Smooth muscle cell (in vitro differentiated cells): ENCODE results near the gene GLYATL2. TPM values are rescaled to one million over a fixed set of nuclear protein-coding genes. Genes with fewer than 3 reads are reported as not detected.

Experiments used
- DNase-seq: peaks from one replicate; lab custom pipeline; 2025; ENCODE audit not compliant: unreplicated experiment; lab: John Stamatoyannopoulos, UW
- H2AFZ ChIP-seq: fragments of 200-600 bp; sonication (generic); 2 replicates; pipeline ENCODE4 v1.6.0; 2016; ENCODE audit warnings: antibody characterized with exemption, low read depth, mild to moderate bottlenecking
- H3F3A ChIP-seq: fragments of 200-600 bp; sonication (generic); 2 replicates; pipeline ENCODE4 v1.6.0; 2017; ENCODE audit warnings: antibody characterized with exemption, low read depth
- H3K27ac ChIP-seq: fragments of 200-600 bp; sonication (generic); 2 replicates; pipeline ENCODE4 v1.5.1; 2016; ENCODE audit warnings: low read depth, mild to moderate bottlenecking
- H3K27me3 ChIP-seq: fragments of 200-600 bp; sonication (generic); 2 replicates; pipeline ENCODE4 v1.6.1; 2016; ENCODE audit warnings: low read depth, mild to moderate bottlenecking
- H3K36me3 ChIP-seq: fragments of 200-600 bp; sonication (generic); 2 replicates; pipeline ENCODE4 v1.5.1; 2016; ENCODE audit warnings: low read depth
- H3K4me1 ChIP-seq: fragments of 200-600 bp; sonication (generic); 2 replicates; pipeline ENCODE4 v1.5.1; 2016; ENCODE audit warnings: low read depth
- H3K4me2 ChIP-seq: fragments of 200-600 bp; sonication (generic); 2 replicates; pipeline ENCODE4 v1.6.0; 2016; ENCODE audit warnings: mild to moderate bottlenecking
- H3K4me3 ChIP-seq: fragments of 200-600 bp; sonication (generic); 2 replicates; pipeline ENCODE4 v1.5.1; 2016; ENCODE audit warnings: mild to moderate bottlenecking
- H3K79me2 ChIP-seq: fragments of 200-600 bp; sonication (generic); 2 replicates; pipeline ENCODE4 v1.6.0; 2016; ENCODE audit warnings: low read depth, mild to moderate bottlenecking
- H3K9ac ChIP-seq: fragments of 200-600 bp; sonication (generic); 2 replicates; pipeline ENCODE4 v1.6.0; 2016; ENCODE audit warnings: low read depth
- H3K9me3 ChIP-seq: fragments of 200-600 bp; sonication (generic); replicated peaks from 2 replicates; pipeline ENCODE4 v1.5.1; 2016; ENCODE audit warnings: low read depth
- H4K20me1 ChIP-seq: fragments of 200-600 bp; sonication (generic); 2 replicates; pipeline ENCODE4 v1.6.0; 2016; ENCODE audit warnings: low read depth
- WGBS: methylation state at CpG from one replicate; pipeline ENCODE4 v1.1.7; 2016; ENCODE audit warnings: low lambda C conversion rate; 5-methylcytosine and 5-hydroxymethylcytosine counted together
- polyA plus RNA-seq: library from polyadenylated mRNA; unstranded; fragments of >200 nt; fragmentation: Nextera tagmentation; extraction: Ambion mirVana; gene quantifications from 2 replicates; pipeline ENCODE4 v1.2.1, GENCODE V29; 2016
- total RNA-seq: library from RNA; depleted of rRNA; stranded (reverse); fragments of >200 nt; gene quantifications from 2 replicates; pipeline ENCODE4 v1.2.3, GENCODE V29; 2014
- TF ChIP-seq, protein P1 (sequence below): fragments of 200-600 bp; sonication (generic); IDR thresholded peaks from 2 replicates; pipeline ENCODE4 v1.5.1; 2017; ENCODE audit warnings: borderline replicate concordance, mild to moderate bottlenecking, antibody characterized with exemption; ENCODE audit not compliant: insufficient read depth, poor library complexity, severe bottlenecking

The GLYATL2 gene
- total and polyA plus RNA-seq, 2 experiments from 2014 or later = 0.09 to 1.6 TPM

DNA sequence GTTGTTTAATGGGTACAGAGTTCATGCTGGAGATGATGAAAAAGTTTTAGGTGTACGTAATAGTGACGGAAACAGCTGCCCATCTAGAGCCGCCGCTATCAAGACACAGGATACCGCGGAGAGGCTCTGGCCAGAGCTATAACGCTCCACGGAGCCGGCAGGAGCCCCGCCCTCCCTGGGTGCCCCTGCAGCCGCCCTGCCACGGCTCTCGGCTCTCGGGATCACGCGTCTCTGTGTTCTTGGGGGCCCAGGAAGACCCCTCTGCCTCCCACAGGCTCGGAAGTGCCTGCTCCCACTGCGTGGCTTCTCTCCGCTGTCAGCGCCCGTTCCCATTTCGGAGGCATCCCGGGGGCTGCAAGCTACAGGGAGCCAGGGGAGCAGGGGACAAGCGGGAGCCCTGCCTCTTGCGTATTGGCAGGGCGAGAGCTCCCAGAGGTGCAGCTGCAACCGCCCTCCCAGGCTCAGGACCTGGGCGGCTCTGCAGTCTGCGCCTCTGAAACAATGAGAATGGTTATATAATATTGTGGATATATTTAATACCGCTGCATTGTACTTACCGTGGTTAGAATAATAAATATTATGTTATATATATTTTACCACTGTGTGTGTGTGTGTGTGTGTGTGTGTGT, 13.7 kb downstream of the GLYATL2 start:
- peaks cover 22% of the 10 kb centered on the region for H3K9me3 ChIP-seq
- no peaks in the 10 kb centered on the region for H4K20me1 ChIP-seq
- H3K27me3 ChIP-seq = no peaks in the 10 kb centered on the region
- no peaks in the 10 kb centered on the region for H3K36me3 ChIP-seq
- DNase-seq = no peak
- no peak overlapping the region for H3K4me3 ChIP-seq
- TF ChIP-seq, protein P1, sequence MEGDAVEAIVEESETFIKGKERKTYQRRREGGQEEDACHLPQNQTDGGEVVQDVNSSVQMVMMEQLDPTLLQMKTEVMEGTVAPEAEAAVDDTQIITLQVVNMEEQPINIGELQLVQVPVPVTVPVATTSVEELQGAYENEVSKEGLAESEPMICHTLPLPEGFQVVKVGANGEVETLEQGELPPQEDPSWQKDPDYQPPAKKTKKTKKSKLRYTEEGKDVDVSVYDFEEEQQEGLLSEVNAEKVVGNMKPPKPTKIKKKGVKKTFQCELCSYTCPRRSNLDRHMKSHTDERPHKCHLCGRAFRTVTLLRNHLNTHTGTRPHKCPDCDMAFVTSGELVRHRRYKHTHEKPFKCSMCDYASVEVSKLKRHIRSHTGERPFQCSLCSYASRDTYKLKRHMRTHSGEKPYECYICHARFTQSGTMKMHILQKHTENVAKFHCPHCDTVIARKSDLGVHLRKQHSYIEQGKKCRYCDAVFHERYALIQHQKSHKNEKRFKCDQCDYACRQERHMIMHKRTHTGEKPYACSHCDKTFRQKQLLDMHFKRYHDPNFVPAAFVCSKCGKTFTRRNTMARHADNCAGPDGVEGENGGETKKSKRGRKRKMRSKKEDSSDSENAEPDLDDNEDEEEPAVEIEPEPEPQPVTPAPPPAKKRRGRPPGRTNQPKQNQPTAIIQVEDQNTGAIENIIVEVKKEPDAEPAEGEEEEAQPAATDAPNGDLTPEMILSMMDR = no peak
- H3K79me2 ChIP-seq = no peaks in the 10 kb centered on the region
- no peaks in the 10 kb centered on the region for H3K4me1 ChIP-seq
- H3F3A ChIP-seq = no peaks in the 10 kb centered on the region
- no peak overlapping the region for H2AFZ ChIP-seq
- H3K9ac ChIP-seq = no peak overlapping the region
- 83% methylated on average over 30 of the region's 31 CpGs for WGBS
- H3K27ac ChIP-seq = no peak overlapping the region
- H3K4me2 ChIP-seq = no peak overlapping the region

DNA sequence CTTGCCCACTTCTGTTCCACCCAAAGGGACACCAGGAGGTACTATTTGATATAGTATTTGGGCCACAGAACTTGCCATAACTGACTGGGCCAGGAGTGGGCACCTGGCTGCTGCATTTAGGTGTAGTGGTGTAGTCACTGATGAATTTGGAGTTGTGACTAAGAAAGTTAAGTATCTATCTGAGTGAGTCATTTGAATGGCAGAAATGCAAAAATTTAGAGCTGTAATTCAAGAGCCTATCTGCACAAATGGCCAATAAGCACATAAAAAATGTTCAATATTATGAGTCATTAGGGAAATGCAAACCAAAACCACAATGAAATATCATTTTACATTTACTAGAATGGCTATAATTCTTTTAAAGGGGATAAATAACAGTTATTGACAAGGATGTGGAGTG, 14.7 kb downstream of the GLYATL2 start:
- Histone ChIP-seq H3K4me2 (no peak overlapping the region), H3K4me3 (no peak overlapping the region), H4K20me1 (no peaks in the 10 kb centered on the region), H3K36me3 (no peaks in the 10 kb centered on the region), H3K9ac (no peak overlapping the region), H3K27me3 (no peaks in the 10 kb centered on the region), H3K27ac (no peak overlapping the region), H3K9me3 (peaks cover 28% of the 10 kb centered on the region), H2AFZ (no peak overlapping the region), H3F3A (no peaks in the 10 kb centered on the region), H3K4me1 (no peaks in the 10 kb centered on the region), H3K79me2 (no peaks in the 10 kb centered on the region)
- TF ChIP-seq, protein P1 = no peak
- no peak for DNase-seq

DNA sequence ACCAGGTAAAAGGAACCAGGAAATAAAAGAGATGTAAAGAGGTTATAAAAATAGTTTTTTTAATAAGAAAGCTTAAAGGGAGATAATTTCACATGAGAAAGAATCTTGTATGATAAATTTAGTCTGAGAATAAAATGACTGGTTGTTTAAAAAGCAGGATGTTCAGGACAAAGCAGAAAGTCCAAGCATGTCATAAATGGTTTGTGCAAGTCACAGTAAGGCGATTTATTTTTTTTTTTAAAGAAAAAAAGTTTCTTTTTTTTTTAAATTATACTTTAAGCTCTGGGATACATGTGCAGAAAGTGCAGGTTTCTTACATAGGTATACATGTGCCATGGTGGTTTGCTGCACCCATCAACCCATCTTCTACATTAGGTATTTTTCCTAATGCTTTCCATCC, 30.8 kb downstream of the GLYATL2 start:
- no peaks in the 10 kb centered on the region for H3K79me2 ChIP-seq
- no peak overlapping the region for H3K9ac ChIP-seq
- no peaks in the 10 kb centered on the region for H4K20me1 ChIP-seq
- H3K4me1 ChIP-seq = no peaks in the 10 kb centered on the region
- H2AFZ ChIP-seq = no peak overlapping the region
- no peaks in the 10 kb centered on the region for H3F3A ChIP-seq
- WGBS = 61% methylated on average over 1 of the region's 1 CpG
- H3K4me2 ChIP-seq = no peak overlapping the region
- no peak overlapping the region for H3K27ac ChIP-seq
- peaks cover 17% of the 10 kb centered on the region for H3K9me3 ChIP-seq
- H3K27me3 ChIP-seq = no peaks in the 10 kb centered on the region
- no peak for DNase-seq
- H3K36me3 ChIP-seq = no peaks in the 10 kb centered on the region
- H3K4me3 ChIP-seq = no peak overlapping the region
- TF ChIP-seq, protein P1 = no peak

DNA sequence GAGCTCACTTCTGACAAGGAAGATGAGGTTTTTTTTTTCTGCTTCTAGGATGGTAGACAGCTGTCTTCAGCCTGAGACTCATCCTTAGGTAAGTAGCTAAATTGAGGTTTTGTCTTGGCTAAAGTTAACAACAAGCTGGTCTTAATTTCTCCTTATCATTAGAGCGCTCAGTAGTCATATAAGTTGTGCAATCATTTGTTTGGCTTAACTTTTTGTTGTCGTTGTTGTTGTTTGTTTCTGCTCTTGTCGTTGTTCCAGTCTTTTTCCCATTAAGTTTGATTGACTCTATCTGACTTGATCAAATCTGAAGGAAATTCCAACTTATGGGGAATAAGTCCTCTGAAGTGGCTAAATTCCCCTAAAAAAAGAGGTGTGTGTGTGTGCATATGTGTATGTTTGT, 33.0 kb downstream of the GLYATL2 start:
- H3K27me3 ChIP-seq = no peaks in the 10 kb centered on the region
- no peaks in the 10 kb centered on the region for H3K79me2 ChIP-seq
- WGBS = 65% methylated on average over 3 of the region's 3 CpGs
- H3K4me2 ChIP-seq = no peak overlapping the region
- H3K9ac ChIP-seq = no peak overlapping the region
- no peak overlapping the region for H3K4me3 ChIP-seq
- no peaks in the 10 kb centered on the region for H3F3A ChIP-seq
- H2AFZ ChIP-seq = no peak overlapping the region
- H4K20me1 ChIP-seq = no peaks in the 10 kb centered on the region
- H3K27ac ChIP-seq = no peak overlapping the region
- H3K9me3 ChIP-seq = peaks cover 21% of the 10 kb centered on the region
- no peaks in the 10 kb centered on the region for H3K36me3 ChIP-seq
- TF ChIP-seq, protein P1 = no peak
- DNase-seq = no peak
- H3K4me1 ChIP-seq = no peaks in the 10 kb centered on the region
